NCI-H82 treated with DMSO at 0.1 percent for 48 hours (cell line): ENCODE measurements around the gene C2orf49.
"Not testable (repeated sequence)": the region's sequence is repeated elsewhere in the genome, so short reads cannot be mapped to it uniquely, and the experiment has no call there.

Source experiments
- DNase-seq: peaks from one replicate; lab custom pipeline; 2025; ENCODE audit not compliant: unreplicated experiment; lab: John Stamatoyannopoulos, UW

The C2orf49 gene

GRCh38 chr2:105320651-105321215 is 16.6 kb upstream of the C2orf49 start:
- peak; percentile 73 for DNase-seq

- no peak for DNase-seq
Observed at GRCh38 chr2:105321875-105322646, 15.3 kb upstream of the C2orf49 start.

DNA sequence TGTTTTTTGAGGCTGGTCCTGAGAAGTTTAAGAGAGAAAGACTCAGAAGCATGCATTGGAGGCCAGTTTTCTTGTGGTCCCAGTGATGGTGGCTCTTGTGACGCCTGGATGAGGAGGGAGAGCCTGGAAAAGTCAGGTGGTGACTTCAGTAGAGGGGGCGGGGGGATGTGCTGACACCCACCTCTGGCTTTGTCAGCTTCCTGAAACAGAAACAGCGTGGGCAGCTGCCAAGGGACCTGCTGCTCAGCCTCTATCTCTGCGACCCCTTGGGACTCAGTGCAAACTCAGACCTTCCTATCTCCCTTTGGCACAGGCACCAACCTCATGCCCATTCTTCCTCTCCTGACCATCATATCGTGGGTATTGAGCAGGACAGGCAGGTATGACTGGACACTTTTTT is 14.2 kb upstream of the C2orf49 start:
- DNase-seq = no peak

DNA sequence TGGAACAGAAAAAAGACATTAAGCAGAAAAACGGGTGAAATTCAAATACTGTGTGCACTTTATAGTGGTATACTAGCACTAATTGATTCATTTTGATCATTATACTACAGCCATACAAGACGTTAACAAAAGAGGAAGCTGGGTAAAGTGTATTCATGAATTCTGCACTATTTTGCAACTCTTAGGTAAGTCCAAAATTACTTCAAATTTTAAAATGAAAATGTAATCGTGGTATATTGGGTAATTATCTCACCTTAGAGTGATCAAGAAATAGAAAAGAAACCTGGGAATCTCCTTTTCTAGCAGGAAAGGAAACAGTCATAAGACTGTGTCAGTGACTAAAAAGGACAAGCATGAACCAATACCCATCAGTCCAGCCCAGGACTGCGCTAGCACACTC is 13.2 kb upstream of the C2orf49 start:
- DNase-seq = no peak

DNA sequence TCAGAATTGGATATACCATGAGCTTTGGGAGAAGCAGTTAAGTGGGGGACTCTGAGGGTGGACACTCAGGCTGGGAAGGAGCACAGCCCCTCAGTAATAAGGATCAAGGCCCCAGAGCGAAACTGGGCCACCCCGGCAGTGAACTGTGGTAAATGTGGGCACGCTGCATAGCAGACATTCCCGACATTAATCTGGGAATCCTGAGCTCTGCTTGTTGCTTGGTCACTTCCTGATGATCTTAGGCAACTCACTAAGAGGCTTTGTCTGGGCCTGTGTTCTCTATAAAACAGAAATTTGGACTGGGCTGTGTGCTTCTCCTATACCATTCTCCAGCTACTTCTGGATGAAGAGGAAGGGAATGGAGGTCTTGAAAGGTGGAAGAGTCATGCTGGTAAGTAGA is 12.6 kb upstream of the C2orf49 start:
- no peak for DNase-seq

- no peak for DNase-seq
Observed at GRCh38 chr2:105325389-105325963, 11.9 kb upstream of the C2orf49 start.

DNA sequence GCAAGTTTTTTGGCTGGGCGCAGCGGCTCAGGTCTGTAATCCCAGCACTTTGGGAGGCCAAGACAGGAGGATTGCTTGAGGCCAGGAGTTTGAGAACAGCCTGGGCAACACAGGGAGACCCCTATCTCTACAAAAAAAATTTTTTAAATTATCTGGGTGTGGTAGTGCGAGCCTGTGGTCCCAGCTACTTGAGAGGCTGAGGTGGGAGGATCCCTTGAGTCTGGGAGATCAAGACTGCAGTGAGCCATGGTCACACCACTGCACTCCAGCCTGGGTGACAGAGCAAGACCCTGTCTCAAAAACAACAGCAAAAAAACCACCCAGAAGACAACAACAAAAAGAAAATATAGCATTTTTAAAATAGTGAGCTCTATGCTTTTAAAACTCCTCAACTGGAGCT is 10.1 kb upstream of the C2orf49 start:
- DNase-seq = not testable (repeated sequence)

DNA sequence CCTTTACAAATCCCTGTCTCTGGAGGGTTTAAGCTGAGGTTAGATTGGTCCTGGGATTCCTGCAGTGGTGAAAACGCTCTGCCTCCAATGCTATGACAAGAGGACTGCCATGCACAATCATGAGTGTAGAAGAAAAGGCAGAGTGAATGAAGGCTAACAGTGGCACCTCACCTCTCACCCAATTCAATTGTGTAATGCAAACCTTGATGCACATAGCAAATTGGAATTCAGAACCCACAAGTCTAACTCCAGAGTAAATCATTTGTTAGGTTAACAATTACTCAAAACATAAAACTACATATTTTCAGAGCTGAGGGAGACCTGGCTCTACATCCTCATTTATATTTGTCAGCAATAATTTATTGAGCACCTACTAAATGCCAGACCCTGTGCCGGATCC is 9.7 kb upstream of the C2orf49 start:
- no peak for DNase-seq

- no peak for DNase-seq
Observed at GRCh38 chr2:105328281-105329196, 8.8 kb upstream of the C2orf49 start.

DNA sequence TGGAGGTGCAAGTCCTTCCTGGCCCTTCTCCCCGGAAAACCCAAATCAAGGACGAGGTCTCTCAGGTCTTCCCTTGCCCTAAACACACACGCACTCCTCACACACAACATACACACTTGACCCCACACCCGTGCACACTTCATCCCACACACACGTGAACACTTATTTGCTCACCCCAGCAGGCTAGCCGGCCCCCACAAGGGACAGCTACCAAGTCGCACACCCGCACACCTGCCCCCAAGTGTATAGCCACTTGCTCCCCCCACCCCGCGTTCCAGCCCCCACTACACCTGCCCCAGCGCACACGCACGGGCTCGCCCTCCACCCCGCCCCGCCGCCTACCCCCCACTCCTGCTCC is 8.2 kb upstream of the C2orf49 start:
- no peak for DNase-seq

DNA sequence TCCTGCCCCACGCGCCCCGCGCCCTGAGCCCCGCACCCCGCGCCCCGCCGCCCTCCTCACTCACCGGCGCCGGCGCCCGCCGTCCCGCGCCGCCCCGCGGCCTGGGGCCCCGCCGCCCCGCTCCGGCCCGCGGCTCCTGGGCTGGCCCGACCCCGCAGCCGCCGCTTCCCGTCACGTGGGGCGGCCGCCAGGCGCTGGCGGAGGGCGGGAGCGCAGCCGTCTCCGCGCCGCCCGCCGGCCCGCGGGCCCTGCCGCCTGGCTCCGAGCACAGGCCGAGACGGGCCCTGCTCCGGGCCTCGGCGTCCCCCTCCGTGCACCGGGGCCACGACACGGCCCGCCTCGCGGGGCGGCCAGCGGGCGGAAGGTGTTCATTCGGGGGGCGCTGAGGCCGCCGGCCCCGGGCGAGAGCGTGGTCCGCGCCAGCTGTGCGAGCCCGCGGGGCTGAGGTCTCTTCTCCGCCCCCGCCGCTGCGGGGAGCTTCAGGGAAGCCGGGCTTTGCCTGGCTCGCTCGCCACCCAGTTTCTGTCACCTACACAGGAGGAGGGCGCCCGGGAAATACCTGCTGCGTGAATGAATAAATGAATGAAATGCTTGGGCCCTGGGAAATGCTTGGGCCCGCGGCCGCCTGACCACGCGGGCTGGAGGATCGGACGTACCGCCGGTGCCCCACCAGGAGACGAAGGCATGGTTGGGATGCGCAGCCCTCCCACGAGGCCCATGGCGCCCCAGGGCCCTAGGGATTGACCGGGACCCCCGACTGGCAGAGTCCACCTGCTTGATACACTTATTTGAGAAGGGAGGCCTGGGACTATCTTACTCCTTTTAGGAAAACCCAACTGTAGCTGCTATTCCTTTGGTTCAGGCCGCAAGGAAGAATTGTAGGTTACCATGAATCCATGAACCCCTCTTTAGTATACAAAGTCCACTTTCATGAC is 7.5 kb upstream of the C2orf49 start, which contains the start of gene TGFBRAP1:
Gene TGFBRAP1, minus strand, starts transcription at position 175 of the 935 bp plus-strand sequence. CDS start 21,434 bp downstream, outside the sequence.
- DNase-seq = no peak

- no peak for DNase-seq
Observed at GRCh38 chr2:105330681-105331375, 6.5 kb upstream of the C2orf49 start.

- no peak for DNase-seq
Observed at GRCh38 chr2:105334211-105334610, 3.1 kb upstream of the C2orf49 start.

- DNase-seq = no peak
Observed at GRCh38 chr2:105335469-105335868, 1.9 kb upstream of the C2orf49 start.

GRCh38 chr2:105336786-105337121 is 586 bp upstream of the C2orf49 start:
- DNase-seq = no peak

- DNase-seq = no peak
Observed at GRCh38 chr2:105338020-105338385, 663 bp downstream of the C2orf49 start.

GRCh38 chr2:105339414-105339813 is 2.1 kb downstream of the C2orf49 start:
- no peak for DNase-seq

DNA sequence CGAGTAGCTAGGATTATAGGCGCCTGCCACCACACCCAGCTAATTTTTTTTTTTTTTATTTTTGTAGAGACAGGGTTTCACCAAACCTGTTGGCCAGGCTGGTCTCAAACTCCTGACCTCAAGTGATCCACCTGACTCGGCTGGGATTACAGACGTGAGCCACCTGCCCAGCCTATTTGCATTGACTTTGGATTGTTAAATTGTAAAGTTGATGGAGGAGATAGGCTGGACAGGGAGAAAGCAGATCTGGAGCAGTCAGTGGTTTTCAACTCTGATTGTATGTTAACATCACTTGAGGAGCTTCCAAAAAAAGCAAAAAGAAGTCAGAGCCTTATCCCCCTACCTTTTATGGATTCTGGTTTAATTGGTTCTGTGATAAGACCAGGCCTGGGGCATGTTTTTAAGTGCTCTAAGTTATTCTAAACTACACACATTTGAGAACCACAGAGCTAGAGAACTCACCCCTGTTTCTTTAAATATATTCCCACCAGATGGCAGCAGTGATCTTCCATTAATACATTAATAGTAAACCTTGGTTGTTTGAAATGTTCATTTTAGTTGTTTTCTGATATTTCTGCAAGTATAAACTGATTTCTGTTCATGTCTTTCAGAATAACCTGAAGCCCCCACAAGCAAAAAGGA is 7.5 kb downstream of the C2orf49 start:
- no peak for DNase-seq

DNA sequence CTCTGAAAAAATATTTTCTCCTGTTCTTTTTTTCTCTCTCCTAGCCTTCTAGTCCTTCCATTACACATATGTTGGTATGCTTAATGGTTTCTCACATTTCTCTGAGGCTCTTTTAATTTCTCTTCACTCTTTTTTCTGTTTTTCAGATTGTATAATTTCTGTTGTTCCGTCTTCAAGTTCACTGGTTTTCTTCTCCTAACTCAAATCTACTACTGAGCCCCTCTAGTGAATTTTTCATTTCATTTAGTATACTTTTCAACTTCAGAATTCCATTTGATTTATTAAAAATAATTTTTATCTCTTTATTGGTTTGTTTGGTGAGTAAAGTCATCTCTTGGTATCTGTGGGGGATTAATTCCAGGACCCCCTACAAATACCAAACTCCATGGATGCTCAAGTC is 19.8 kb downstream of the C2orf49 start:
- no peak for DNase-seq
